ENCODE data around the gene CDK8.

Gene CDK8

DNA sequence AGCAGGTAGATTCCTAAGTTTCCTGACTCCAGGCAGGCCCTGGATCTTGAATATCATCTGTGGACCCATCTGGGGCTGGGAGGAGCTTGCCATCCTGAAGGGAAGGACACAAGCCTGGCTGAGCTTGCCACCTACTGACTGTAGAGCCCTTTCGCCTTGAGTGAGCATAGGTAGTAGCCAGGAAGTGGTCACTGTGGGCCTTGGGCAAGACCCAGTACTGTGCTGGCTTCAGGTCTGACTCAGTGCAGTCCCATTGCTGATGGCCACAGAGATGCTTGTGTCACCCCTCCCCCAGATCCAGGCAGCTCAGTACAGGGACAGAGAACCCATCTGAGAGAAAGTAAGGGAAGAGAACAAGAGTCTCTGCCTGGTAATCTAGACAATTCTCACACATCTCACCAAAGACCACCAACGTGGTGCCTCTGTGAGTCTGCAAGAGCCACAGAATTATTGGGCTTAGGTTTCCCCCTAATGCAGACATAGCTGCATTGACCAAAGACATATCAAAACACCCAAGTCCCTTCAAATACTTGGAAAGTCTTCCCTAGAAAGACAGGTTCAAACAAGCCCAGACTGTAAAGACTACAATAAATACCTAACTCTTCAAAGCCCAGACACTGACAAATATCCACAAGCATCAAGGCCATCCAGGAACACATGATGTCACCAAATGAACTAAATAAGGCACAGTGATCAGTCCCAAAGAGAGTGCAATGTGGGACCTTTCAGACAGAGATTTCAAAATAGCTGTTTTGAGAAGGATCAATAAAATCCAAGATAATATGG is 195.3 kb downstream of the CDK8 start:
- FAIRE-seq, result no peak
